Pancreas (tissue), 10 donors: Measurements from ENCODE around the gene KRI1. TPM values are rescaled to one million over a fixed set of nuclear protein-coding genes. Genes with fewer than 3 reads are reported as not detected.

ENCODE experiments used
- ATAC-seq, 4 donors: fragments of 200-7000 bp; cut with Tn5 transposase; one replicate each; pipeline versions ENCODE4 v1.8.0 to v1.9.1; 2020; ENCODE audit warnings: mild to moderate bottlenecking in 4 of 4, moderate library complexity in 4 of 4
- DNase-seq, 6 donors: peaks; one replicate each; pipeline ENCODE4 v3.0.0-alpha.2; 2020
- FAIRE-seq: peaks from 2 replicates; lab custom pipeline; 2012; peaks lifted over from hg19 to GRCh38; lab: Jason Lieb, UNC
- H3K27ac ChIP-seq, 4 donors: fragments of 200-600 bp; sonication (generic); 1 replicate in 3 of 4; 2 replicates in 1 of 4; pipeline versions ENCODE4 v1.5.0 to v1.8.0; 2020
- H3K27me3 ChIP-seq, 4 donors: fragments of 200-600 bp; one replicate each; pipeline ENCODE4 v1.8.0; 2021
- H3K36me3 ChIP-seq, 3 donors: fragments of 200-600 bp; sonication (generic) in 1 of 3; one replicate each; pipeline versions ENCODE4 v1.5.0 to v1.8.0; 2020 to 2021
- H3K4me1 ChIP-seq, 3 donors: fragments of 200-600 bp; one replicate each; pipeline ENCODE4 v1.8.0; 2021
- H3K4me3 ChIP-seq, 4 donors: fragments of 200-600 bp; sonication (generic) in 2 of 4; one replicate each; pipeline versions ENCODE4 v1.5.0 to v1.8.0; 2020 to 2021
- H3K9me3 ChIP-seq, 4 donors: fragments of 200-600 bp; one replicate each; pipeline ENCODE4 v1.8.0; 2021
- WGBS, 2 donors: extraction: QIAGEN DNeasy Blood & Tissue Kit; methylation state at CpG; one replicate each; pipeline ENCODE4 v1.1.7; 2013; 5-methylcytosine and 5-hydroxymethylcytosine counted together
- intact Hi-C, 3 donors: fragments of 100-400 bp; cut with DNase I; formaldehyde crosslinking; loops; one replicate each; pipeline versions ENCODE4 v1.11.1 to v1.14.2; 2022
- polyA plus RNA-seq, 2 donors: library from polyadenylated mRNA; stranded (reverse); fragments of 200-250 nt; gene quantifications; one replicate each; pipeline ENCODE4 v1.2.3, GENCODE V29; 2013
- total RNA-seq, 6 donors: library from RNA; stranded (reverse); fragmentation: NEBNext Ultra II Directional in 4 of 6; extraction: Animal tissue kit (Norgen Biotek cat#: 25700) in 4 of 6; gene quantifications; one replicate each; pipeline versions ENCODE4 v1.2.1 to v1.2.4, GENCODE V29; 2021 to 2023
- TF ChIP-seq, protein P1 (sequence below), 4 donors: fragments of 200-600 bp; sonication (generic) in 3 of 4; IDR thresholded peaks; one replicate each; pipeline versions ENCODE4 v1.5.0 to v1.8.0; 2021; ENCODE audit warnings: antibody characterized with exemption in 4 of 4
- donor health status: healthy with polysubstance abuse.
- donor health status: DM: no; HTN: no; CAD: no; lungs with moderate emphysema.
- donor health status: DM: no; HTN: no; CAD: no.
- donor health status: control.
- donor health status: control.
- donor health status: Bipolar disorder and iron deficiency.
- donor health status: DM: yes; HTN: yes; CAD: no.
- donor health status: DM: no; HTN: no; CAD: no.
- donor health status: DM: no; HTN: no; CAD: no.
- donor health status: DM: yes; HTN: yes; CAD: no.

KRI1 gene
- total and polyA plus RNA-seq, 8 donors, result 8.0 to 41.8 (median 15.3) TPM

DNA sequence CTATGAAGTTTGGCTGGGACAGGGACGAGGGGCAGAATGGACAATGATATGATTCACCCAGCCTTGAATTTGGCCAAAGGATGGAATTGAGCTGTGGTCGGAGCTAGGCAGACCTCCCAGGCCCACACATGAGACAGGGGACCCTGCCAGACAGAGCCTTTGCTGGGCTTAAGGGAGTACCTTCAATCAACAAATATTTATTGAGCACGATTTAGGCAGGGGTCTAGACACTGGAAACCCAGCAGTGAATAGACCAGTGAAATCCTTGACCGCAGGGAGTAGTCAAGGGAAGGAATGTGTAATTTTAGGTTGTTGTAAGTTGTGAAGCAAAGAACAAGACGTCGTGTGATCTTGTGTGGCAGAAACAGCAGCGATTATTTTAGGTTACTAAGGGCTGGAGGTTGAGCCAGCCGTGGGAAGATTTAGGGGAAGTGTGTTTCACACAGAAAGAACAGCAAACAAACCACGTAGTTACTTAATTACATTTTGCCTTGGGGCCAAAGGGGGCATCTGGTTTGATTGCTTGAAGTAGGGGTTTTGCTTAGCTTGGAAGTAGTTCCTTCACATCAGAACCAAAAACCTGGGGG, 38.2 kb upstream of the KRI1 start:
- no peaks in the 10 kb centered on the region for H3K9me3 ChIP-seq
- intact Hi-C loops, result no loop called here
- FAIRE-seq, result no peak

DNA sequence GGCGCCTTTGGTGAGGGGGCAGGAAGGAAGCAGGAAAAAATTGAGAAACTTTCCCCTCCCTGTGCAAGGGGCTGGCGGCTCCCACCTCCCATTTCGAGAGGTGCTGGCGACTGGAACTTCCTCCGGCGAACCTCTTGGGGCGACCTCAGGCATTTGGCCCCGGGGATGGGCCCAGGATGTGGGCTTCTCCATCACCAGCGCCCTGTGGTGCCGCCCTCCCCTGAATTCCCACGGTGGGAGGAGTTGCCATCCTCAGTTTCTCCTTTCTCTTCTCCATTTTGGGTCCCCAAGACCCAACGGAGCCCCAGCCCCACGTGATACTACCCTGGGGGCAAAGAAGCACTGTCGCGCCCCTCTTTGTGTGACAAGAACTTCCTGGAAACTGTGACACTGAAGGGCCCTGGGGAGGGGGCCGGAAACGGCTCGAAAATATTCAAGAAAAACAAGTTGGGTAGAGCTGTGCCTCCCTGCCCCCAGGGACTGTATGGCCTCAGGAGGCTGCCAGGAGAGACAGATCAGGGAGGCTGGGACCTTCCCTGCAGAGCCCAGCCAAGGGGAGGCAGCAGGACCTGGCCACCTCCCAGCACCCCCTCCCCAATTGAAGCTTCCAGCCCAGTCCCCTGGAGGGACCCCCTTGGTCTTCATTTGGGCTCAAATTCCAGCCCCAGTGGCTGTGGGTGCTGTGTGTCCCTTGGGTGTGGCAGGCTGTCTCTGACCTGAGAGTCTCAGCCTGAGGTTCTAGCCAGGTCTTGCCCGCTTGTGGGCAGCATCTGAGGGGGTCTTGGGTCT, 37.5 kb upstream of the KRI1 start:
- 27 to 31% methylated on average over 19 of the region's 19 CpGs for WGBS, 2 donors
- ATAC-seq (peak in 2 of 4 donors; percentile 22 to 45), DNase-seq (peak in 4 of 6 donors; percentile 34 to 59 (median 49)), FAIRE-seq (no peak)
- intact Hi-C loops, result no loop called here
- Histone ChIP-seq H3K4me1 (peaks cover 0 to 24% (median 10%) of the 10 kb centered on the region in 3 donors), H3K27me3 (no peaks in the 10 kb centered on the region), H3K4me3 (peak overlapping the region; percentile 74 to 93 (median 84)), H3K36me3 (no peaks in the 10 kb centered on the region), H3K27ac (peak overlapping the region; percentile 29 to 70 (median 69)), H3K9me3 (no peaks in the 10 kb centered on the region)
- TF ChIP-seq, protein P1, sequence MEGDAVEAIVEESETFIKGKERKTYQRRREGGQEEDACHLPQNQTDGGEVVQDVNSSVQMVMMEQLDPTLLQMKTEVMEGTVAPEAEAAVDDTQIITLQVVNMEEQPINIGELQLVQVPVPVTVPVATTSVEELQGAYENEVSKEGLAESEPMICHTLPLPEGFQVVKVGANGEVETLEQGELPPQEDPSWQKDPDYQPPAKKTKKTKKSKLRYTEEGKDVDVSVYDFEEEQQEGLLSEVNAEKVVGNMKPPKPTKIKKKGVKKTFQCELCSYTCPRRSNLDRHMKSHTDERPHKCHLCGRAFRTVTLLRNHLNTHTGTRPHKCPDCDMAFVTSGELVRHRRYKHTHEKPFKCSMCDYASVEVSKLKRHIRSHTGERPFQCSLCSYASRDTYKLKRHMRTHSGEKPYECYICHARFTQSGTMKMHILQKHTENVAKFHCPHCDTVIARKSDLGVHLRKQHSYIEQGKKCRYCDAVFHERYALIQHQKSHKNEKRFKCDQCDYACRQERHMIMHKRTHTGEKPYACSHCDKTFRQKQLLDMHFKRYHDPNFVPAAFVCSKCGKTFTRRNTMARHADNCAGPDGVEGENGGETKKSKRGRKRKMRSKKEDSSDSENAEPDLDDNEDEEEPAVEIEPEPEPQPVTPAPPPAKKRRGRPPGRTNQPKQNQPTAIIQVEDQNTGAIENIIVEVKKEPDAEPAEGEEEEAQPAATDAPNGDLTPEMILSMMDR (IDR thresholded peaks at IDR 0.05), result no peak

More for the DNA sequence above, 38.2 kb upstream of the KRI1 start:
- DNase-seq (peak in 1 of 6 donors; percentile 17), ATAC-seq (peak in 2 of 4 donors; percentile 5 to 13)
- no peaks in the 10 kb centered on the region for H3K36me3 ChIP-seq
- 35 to 36% methylated on average over 9 of the region's 9 CpGs for WGBS, 2 donors
- H3K27me3 ChIP-seq, result no peaks in the 10 kb centered on the region
- peak overlapping the region in 1 of 4 donors; percentile 91 for H3K4me3 ChIP-seq
- peaks cover 0 to 24% (median 10%) of the 10 kb centered on the region in 3 donors for H3K4me1 ChIP-seq
- peak overlapping the region; percentile 29 to 70 (median 69) for H3K27ac ChIP-seq
- TF ChIP-seq, protein P1 (IDR thresholded peaks at IDR 0.05), result no peak

DNA sequence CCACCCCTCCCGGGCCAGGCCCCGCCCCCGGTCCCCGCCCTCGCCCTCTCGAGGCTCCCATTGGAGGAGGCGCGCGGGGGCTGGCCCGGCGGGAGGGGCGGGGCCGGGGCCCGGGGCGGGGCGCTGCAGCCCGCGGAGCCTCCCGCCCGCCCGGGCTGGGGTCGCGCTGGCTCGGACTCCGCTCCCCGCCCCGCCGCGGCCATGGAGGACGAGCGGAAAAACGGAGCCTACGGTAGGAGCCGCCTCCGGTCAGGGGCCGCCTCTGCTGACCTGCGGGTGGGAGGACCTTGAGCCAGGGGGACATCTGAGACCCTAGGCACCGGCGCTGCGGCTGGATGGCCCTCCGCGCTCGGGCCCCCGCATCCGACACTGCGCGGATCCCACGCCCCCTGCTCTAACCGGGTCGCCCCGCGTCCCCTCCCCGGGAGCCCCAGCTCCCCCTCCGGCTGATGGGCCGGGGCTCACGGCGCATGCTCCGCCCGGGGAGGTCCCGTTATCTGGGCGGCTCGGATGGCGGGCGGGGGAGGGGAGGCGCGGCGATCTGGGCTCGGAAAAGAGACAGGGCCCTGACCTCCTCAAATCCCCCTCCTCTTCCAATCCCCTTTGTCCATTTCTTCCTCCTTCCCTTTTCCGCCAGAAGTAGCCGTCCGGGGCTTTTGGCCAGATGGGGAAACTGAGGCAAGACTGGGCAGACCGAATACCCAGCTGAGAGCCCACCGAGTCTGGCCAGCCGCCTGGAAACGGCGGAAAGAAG, 36.7 kb upstream of the KRI1 start:
- peak overlapping the region; percentile 74 to 93 (median 84) for H3K4me3 ChIP-seq
- 1% methylated on average over 24 to 76 of the region's 76 CpGs for WGBS, 2 donors
- no peaks in the 10 kb centered on the region for H3K27me3 ChIP-seq
- DNase-seq (peak; percentile 74 to 94 (median 84)), FAIRE-seq (no peak), ATAC-seq (peak; percentile 95 to 99 (median 98))
- intact Hi-C loops, result no loop called here
- H3K4me1 ChIP-seq, result peaks cover 0 to 24% (median 10%) of the 10 kb centered on the region in 3 donors
- no peaks in the 10 kb centered on the region for H3K36me3 ChIP-seq
- H3K27ac ChIP-seq, result peak overlapping the region in 3 of 4 donors; percentile 68 to 70 (median 70)
- TF ChIP-seq, protein P1 (IDR thresholded peaks at IDR 0.05), result no peak
- no peaks in the 10 kb centered on the region for H3K9me3 ChIP-seq

DNA sequence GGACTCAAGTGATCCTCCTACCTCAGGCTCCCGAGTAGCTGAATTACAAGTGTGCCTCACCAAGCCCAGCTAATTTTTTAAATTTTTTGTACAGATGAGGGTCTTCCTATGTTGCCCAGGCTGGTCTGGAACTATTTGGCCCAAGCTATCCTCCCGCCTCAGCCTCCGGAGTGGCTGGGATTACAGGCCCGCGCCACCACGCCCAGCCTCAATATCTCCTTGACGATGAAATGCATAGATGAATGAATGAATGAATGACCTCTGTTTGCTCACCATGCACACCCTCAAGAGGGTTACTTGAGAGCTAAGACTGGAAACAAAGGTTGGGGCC, 36.2 kb upstream of the KRI1 start:
- peak in 1 of 4 donors; percentile 1 for ATAC-seq
- Histone ChIP-seq H3K27me3 (no peaks in the 10 kb centered on the region), H3K9me3 (no peaks in the 10 kb centered on the region), H3K36me3 (no peaks in the 10 kb centered on the region), H3K4me3 (peak overlapping the region in 1 of 4 donors; percentile 77), H3K4me1 (peaks cover 0 to 24% (median 10%) of the 10 kb centered on the region in 3 donors), H3K27ac (no peak overlapping the region)
- WGBS, 2 donors, result 26 to 29% methylated on average over 7 of the region's 7 CpGs
- TF ChIP-seq, protein P1 (IDR thresholded peaks at IDR 0.05), result no peak
- DNase-seq, result no peak
- FAIRE-seq, result no peak
- intact Hi-C loops, result no loop called here
